Tongue (tissue), 2 donors: Measurements from ENCODE around the gene CHST5. TPM values are rescaled to one million over a fixed set of nuclear protein-coding genes. Genes with fewer than 3 reads are reported as not detected.

Experiments
- DNase-seq: peaks from one replicate; pipeline ENCODE4 v3.0.0-alpha.2; 2015
- total RNA-seq: library from RNA; depleted of rRNA; stranded (reverse); fragments of >200 nt; gene quantifications from one replicate; pipeline ENCODE4 v1.2.3, GENCODE V29; 2014

The CHST5 gene
- not detected for total RNA-seq

DNA sequence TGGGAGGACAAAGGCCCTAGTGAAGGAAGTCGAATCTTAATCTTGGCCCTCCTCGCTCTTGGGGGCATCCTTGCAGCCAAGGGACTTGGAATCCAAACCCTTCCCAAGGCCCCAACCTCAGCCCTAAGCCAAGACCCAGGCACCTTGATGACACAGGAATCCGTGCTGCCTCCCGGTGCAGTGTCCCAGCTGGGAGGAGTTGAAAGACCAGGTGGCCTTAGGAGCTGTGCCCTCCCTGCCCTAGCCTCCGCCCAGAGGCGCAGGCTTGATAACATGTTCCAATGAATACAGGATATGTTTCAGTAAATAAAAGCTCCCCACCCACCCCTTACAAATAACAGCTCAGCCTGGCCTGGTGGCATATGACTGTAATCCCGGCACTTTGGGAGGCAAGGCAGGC, at the start of gene CHST5:
Gene CHST5 (minus strand): TSS at position 208 of the 400 bp plus-strand sequence. CDS start 5,724 bp downstream, outside the sequence.
- DNase-seq: no peak

- no peak for DNase-seq
Measured at GRCh38 chr16:75584108-75584507, 48.2 kb upstream of the CHST5 start.

DNA sequence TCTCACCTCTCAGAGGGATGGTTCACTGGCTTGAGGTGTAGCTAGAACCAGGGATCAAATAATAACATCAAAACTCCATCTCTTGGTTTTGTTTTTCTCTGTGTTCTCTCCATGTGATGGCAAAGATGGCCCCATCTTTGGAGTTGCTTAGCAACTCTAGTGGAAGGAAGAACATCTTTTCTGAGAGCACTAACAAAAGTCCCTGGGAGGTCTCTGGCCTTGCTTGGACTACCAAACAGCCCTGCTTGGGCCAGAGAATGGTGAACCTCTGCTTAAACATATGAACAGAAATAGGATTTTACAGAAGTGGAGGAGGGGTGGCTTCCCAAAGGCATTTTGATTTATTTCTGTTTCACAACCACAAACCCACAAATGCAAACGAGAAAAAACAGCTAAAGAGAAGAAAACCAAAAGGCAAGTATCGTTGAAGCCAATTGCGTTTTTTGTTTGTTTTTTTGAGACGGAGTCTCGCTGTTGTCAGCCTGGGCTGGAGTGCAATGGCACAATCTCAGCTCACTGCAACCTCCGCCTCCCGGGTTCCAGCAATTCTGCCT, 43.5 kb upstream of the CHST5 start:
- DNase-seq: no peak

GRCh38 chr16:75578725-75579124, 42.8 kb upstream of the CHST5 start:
- DNase-seq: no peak

DNA sequence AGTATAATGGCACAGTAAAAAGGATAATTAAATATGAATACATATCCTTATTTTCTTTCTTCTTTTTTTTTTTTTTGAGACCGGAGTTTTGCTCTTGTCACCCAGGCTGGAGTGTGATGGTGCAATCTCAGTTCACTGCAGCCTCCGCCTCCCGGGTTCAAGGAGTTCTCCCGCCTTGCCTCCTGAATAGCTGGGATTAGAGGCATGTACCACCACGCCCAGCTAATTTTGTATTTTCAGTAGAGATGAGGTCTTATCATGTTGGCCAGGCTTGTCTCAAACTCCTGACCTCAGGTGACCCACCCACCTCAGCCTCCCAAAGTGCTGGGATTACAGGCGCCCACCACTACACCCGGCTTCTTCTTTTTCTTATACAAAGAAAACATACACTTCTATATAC, 42.3 kb upstream of the CHST5 start:
- DNase-seq: no peak

DNA sequence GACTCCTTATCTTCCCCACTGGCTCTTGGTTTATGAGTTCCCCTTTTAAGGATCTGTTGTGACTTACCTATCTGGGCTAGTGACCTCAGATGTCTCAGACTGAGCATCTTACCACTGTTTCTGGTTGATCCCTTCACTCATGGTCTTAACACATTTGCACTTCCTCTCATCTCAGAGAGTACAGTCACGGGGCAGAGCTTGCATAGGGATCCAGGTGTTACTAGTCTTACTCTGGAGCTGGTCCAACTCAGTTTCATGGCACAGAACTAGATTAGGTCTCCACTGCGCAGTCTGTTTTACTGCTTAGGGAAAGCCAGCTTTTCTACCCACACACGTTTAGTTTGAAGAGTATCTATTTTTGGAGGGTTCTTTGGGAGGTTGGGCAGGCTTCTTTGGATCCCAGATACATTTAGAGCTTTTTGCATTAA, 40.5 kb upstream of the CHST5 start:
- no peak for DNase-seq

DNA sequence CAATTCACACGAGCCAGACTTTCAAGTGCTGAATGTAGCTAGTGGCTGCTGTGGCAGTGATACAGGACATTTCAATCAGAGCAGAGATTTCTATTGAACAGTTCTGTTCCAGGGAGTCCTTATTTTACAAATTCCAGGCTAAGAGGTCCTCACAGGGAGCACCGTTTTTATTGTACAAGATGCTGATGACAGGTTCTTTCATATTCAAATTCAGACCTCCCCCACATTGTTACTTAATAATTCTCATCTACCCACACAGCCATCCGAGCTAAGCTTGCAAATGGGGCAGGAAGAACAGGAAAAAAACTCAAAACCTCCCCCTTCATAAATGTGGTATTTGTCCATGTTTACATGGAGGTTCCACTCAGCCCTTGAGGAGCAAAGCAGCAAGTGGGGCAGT, 40.0 kb upstream of the CHST5 start:
- no peak for DNase-seq

DNA sequence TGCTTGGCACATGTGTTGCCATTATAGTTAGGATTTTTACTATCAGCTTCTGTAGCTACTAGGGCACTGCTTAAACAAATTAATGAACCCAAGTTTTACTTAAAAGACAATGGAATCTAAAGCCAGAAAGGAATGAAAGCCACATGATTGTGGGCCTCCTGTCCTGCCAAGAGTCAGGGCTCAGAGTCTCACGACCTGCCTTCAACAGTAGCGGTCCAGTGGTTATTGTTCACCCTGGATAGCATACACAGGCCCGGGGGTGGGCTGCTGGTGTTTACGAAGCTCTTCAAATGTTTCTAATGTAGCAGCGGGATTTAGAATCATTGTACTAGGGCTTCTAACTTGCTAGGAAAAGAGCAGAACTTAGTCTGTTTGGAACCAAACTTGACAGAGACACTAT, 38.0 kb upstream of the CHST5 start:
- DNase-seq: no peak

DNA sequence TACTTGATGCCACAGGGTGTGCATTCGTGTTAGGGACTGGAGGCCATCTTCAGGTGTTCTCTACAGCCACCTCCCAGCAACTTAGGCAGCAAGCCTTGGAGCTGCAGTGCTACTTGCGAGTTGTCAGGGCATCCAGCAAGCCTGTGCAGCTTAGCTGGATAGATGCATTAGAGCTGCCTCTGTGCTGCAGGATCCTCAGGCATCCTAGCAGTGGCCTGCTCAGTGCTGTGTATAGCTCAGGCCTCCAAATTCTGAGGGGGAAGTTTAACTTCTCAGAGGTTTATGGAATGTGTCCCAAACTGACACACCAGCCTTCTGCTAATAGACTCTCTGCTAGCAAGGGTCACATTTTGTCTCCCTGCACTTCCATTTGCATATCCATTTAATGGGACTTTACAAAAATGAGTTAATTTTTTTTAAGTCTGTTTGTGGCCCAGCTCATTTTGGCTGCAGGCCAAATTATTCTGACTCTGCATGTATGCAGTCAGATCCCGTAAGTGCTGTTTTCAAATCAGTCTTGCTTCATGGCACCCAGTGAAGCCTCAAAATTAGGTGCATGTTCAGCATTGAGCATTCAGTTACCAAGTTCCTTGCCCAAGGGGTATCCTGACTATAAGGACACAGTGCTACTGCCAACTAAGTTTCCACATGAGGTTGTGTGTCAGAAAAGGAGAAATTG, 37.1 kb upstream of the CHST5 start:
- DNase-seq: no peak

- DNase-seq: no peak
Measured at GRCh38 chr16:75570396-75571065, 34.6 kb upstream of the CHST5 start.

DNA sequence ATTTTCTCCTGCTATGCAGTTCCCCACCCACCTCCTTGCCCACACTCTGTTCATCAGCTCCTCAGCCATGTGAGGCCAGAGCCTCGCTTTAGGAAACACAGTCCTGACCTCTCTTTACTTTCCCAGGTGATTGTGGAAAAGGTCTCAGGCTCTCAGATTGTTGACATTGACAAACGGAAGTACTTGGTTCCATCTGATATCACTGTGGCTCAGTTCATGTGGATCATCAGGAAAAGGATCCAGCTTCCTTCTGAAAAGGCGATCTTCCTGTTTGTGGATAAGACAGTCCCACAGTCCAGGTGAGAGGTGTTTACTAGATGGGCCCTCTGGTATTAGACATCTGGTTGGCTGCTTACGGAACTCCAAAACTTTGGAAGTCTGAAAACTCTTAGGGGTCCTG, 32.0 kb upstream of the CHST5 start:
- no peak for DNase-seq

DNA sequence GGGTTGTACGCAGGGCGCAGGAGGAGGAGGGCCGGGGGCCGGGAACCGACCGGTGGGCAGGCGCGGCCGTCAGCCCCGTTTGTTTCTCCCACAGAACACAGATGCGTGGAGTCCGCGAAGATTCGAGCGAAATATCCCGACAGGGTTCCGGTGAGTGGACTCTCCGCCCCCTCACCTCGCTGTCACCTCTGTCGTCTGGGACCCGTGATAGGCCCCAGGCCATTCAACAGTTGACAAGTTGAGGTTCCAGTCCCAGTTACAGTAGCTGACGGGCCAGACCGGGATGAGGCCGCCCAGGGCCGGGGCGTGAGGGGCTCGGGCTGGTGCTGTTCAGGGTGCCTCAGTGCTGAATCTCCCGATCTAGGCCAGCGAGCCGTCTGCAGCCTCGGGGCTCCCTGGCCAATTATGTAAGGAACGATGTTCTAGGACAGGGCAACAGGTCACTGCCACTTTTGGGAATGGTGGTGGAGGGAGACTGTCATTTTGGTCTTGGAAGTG, 30.9 kb upstream of the CHST5 start:
- no peak for DNase-seq

- DNase-seq: peak; percentile 94
Measured at GRCh38 chr16:75566040-75566757, 30.3 kb upstream of the CHST5 start, which contains the start of gene GABARAPL2. GABARAPL2 (plus strand) TSS chr16:75566379; CDS start chr16:75566487, 108 bp downstream.

DNA sequence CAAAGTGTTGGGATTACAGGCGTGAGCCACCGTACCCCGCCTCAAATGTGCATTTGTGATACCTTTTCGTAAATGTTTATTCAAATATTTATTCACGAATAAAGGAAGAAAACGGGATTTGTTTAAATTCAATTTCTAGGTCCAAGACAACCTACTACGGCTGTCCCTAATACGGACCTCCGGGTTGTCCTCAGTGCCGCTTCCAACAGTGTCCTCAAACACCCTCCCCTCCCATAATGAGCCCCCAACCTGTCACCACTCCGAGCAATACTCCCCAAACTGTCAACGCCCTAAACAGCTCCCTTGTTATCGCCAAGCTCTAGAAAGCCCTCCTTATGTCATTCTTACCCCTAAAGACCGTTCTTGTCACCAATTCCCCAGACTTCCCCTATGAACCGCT, 29.7 kb upstream of the CHST5 start:
- no peak for DNase-seq

- peak; percentile 70 for DNase-seq
Measured at GRCh38 chr16:75559564-75560372, 23.9 kb upstream of the CHST5 start.

GRCh38 chr16:75558846-75559401, 23.0 kb upstream of the CHST5 start:
- DNase-seq: no peak

GRCh38 chr16:75556431-75556950, 20.6 kb upstream of the CHST5 start:
- DNase-seq: no peak

GRCh38 chr16:75555707-75556430, 20.0 kb upstream of the CHST5 start, which contains the start of gene TMEM231:
TMEM231 (minus strand) TSS chr16:75556252; CDS start chr16:75556209, 43 bp downstream.
- peak; percentile 98 for DNase-seq

GRCh38 chr16:75555213-75555706, 19.4 kb upstream of the CHST5 start:
- peak; percentile 93 for DNase-seq

GRCh38 chr16:75552951-75553350, 17.0 kb upstream of the CHST5 start:
- no peak for DNase-seq
